Right atrium auricular region (tissue), 2 donors: ENCODE measurements around the gene REEP5. TPM values are rescaled to one million over a fixed set of nuclear protein-coding genes. Genes with fewer than 3 reads are reported as not detected.

Source experiments
- DNase-seq: peaks from one replicate; pipeline ENCODE4 v3.0.0-alpha.2; 2019; ENCODE audit warnings: low spot score
- H3K27ac ChIP-seq, 2 donors: fragments of 200-600 bp; sonication (generic); 1 replicate in 1 of 2; 2 replicates in 1 of 2; pipeline ENCODE4 v1.5.1; 2016 to 2019
- H3K27me3 ChIP-seq, 2 donors: fragments of 200-600 bp; sonication (generic); one replicate each; pipeline versions ENCODE4 v1.5.1 to v1.6.0; 2017 to 2019
- H3K36me3 ChIP-seq: fragments of 200-600 bp; sonication (generic); one replicate; pipeline ENCODE4 v1.5.1; 2016
- H3K4me1 ChIP-seq, 2 donors: fragments of 200-600 bp; sonication (generic); one replicate each; pipeline versions ENCODE4 v1.5.1 to v1.6.0; 2017 to 2019
- H3K4me3 ChIP-seq, 2 donors: fragments of 200-600 bp; sonication (generic); 1 replicate in 1 of 2; 2 replicates in 1 of 2; pipeline ENCODE4 v1.5.1; 2017 to 2019; ENCODE audit warnings: mild to moderate bottlenecking in 1 of 2, moderate library complexity in 1 of 2
- H3K9me3 ChIP-seq, 2 donors: fragments of 200-600 bp; sonication (generic); one replicate each; pipeline ENCODE4 v1.5.1; 2019
- total RNA-seq, 2 donors: library from RNA; depleted of rRNA; stranded (reverse); fragments of >200 nt; gene quantifications; one replicate each; pipeline ENCODE4 v1.1.0, GENCODE V29; 2016
- TF ChIP-seq, protein P1 (sequence below), 2 donors: fragments of 200-600 bp; sonication (generic); IDR thresholded peaks; one replicate each; pipeline ENCODE4 v1.5.1; 2019; ENCODE audit warnings: antibody characterized with exemption in 2 of 2

REEP5 gene
- total RNA-seq, 2 donors from 2014 or later: 77.7 to 140 TPM

DNA sequence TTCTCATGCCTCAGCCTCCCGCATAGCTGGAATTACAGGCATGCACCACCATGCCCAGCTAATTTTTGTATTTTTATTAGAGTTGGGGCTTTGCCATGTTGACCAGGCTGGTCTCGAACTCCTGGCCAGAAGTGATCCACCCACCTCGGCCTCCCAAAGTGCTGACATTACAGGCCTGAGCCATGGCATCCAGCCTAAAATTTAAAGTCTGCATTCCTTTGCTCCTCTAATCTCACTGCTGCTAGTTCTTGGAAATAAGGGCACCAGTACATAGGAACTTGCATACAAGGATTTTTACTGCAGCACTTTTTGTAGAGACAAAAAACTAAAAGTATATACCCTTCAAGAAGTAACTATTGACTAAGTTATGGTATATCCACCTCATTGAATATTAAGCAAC, 34.6 kb upstream of the REEP5 start:
- H3K9me3 ChIP-seq: no peaks in the 10 kb centered on the region

DNA sequence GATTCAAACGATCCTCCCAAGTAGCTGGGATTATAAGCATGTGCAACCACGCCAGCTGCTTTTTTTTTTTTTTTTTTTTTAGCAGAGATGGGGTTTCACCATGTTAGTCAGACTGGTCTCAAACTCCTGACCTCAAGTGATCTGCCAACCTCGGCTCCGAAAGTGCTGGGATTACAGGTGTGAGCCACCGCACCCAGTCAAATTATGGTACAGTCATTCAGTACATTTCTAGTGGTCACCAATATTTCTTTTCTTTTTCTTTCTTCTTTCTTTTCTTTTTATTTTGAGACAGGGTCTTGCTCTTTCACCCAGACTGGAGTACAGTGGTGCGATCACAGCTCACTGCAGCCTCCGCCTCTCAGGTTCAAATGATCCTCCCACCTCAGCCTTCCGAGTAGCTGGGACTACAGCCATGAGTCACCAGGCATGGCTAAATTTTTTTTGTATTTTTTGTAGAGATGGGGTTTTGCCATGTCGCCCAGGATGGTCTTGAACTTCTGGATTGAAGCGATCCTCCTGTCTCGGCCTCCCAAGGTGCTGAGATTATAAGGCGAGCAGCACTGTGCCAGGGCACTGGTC, 29.2 kb upstream of the REEP5 start:
- H3K36me3 ChIP-seq: no peaks in the 10 kb centered on the region
- H3K27ac ChIP-seq: no peak overlapping the region
- DNase-seq: no peak
- no peaks in the 10 kb centered on the region for H3K9me3 ChIP-seq
- H3K4me3 ChIP-seq: no peak overlapping the region
- TF ChIP-seq, protein P1, sequence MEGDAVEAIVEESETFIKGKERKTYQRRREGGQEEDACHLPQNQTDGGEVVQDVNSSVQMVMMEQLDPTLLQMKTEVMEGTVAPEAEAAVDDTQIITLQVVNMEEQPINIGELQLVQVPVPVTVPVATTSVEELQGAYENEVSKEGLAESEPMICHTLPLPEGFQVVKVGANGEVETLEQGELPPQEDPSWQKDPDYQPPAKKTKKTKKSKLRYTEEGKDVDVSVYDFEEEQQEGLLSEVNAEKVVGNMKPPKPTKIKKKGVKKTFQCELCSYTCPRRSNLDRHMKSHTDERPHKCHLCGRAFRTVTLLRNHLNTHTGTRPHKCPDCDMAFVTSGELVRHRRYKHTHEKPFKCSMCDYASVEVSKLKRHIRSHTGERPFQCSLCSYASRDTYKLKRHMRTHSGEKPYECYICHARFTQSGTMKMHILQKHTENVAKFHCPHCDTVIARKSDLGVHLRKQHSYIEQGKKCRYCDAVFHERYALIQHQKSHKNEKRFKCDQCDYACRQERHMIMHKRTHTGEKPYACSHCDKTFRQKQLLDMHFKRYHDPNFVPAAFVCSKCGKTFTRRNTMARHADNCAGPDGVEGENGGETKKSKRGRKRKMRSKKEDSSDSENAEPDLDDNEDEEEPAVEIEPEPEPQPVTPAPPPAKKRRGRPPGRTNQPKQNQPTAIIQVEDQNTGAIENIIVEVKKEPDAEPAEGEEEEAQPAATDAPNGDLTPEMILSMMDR (IDR thresholded peaks at IDR 0.05): no peak
- H3K27me3 ChIP-seq: no peaks in the 10 kb centered on the region
- no peaks in the 10 kb centered on the region for H3K4me1 ChIP-seq

More for the DNA sequence above, 34.6 kb upstream of the REEP5 start:
- TF ChIP-seq, protein P1 (IDR thresholded peaks at IDR 0.05): no peak
- H3K4me3 ChIP-seq: no peak overlapping the region
- no peak for DNase-seq
- no peaks in the 10 kb centered on the region for H3K36me3 ChIP-seq
- H3K4me1 ChIP-seq: peaks cover 0 to 32% of the 10 kb centered on the region in 2 donors
- no peak overlapping the region for H3K27ac ChIP-seq
- no peaks in the 10 kb centered on the region for H3K27me3 ChIP-seq

DNA sequence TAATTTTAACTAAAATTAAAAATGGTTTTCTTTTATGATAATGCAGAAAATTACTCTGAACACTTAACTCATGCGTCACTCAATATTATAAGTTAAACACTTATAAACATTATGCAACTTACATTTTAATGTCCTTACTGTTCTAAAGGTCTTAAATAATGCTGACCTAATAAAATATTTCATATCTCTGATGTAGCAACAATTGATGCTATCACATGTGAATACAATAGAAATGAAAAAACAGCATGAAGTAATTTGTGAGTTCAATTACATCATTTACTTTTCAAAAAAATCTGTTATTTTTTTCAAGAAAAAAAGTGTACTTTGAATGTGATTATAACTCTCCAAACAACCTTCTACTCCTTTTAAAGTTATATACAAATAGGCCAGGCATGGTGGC, 26.4 kb upstream of the REEP5 start:
- H3K9me3 ChIP-seq: no peaks in the 10 kb centered on the region
- no peaks in the 10 kb centered on the region for H3K36me3 ChIP-seq
- H3K27me3 ChIP-seq: no peaks in the 10 kb centered on the region
- DNase-seq: no peak
- no peak overlapping the region for H3K4me3 ChIP-seq
- H3K27ac ChIP-seq: no peak overlapping the region
- TF ChIP-seq, protein P1 (IDR thresholded peaks at IDR 0.05): no peak
- H3K4me1 ChIP-seq: no peaks in the 10 kb centered on the region

DNA sequence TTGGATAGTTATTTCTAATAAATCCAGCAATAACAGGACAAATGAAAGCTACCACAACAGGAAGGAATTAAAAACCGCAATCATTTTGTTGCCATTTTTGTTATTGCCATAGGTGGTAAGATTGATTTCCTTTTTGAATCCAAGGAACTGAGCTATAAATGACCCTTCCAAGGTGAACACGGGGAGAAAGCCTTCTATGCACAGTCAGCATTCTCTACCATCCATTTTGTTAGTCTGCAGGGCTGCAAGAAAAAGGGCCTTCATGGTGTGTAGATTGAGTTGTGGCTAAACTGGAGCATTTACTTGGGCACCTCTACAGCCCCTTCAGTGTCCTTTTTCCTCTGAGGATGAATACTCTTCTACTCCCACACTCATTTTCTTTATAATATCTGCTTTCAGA, 18.6 kb upstream of the REEP5 start:
- TF ChIP-seq, protein P1 (IDR thresholded peaks at IDR 0.05): no peak
- Histone ChIP-seq H3K27me3 (no peaks in the 10 kb centered on the region), H3K9me3 (no peaks in the 10 kb centered on the region), H3K36me3 (no peaks in the 10 kb centered on the region), H3K4me1 (no peaks in the 10 kb centered on the region), H3K27ac (no peak overlapping the region), H3K4me3 (no peak overlapping the region)
- DNase-seq: no peak

DNA sequence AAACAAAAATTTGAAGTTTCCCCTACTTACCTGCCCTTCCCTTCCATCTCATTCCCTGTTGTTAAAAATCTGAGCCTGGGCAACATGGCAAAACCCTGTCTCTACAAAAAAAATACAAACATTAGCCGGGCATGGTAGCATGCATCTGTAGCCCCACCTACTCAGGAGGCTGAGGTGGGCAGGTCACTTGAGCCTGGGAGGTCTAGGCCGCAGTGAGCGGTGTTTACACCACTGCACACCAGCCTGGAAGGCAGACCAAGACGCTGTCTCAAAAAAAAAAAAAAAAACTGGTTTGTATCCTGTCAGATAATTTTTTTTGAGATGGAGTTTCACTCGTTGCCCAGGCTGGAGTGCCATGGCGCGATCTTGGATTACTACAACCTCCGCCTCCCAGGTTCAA, 16.3 kb upstream of the REEP5 start:
- H3K36me3 ChIP-seq: no peaks in the 10 kb centered on the region
- TF ChIP-seq, protein P1 (IDR thresholded peaks at IDR 0.05): no peak
- no peak overlapping the region for H3K27ac ChIP-seq
- H3K9me3 ChIP-seq: no peaks in the 10 kb centered on the region
- no peak overlapping the region for H3K4me3 ChIP-seq
- H3K4me1 ChIP-seq: no peaks in the 10 kb centered on the region
- H3K27me3 ChIP-seq: no peaks in the 10 kb centered on the region
- DNase-seq: no peak

DNA sequence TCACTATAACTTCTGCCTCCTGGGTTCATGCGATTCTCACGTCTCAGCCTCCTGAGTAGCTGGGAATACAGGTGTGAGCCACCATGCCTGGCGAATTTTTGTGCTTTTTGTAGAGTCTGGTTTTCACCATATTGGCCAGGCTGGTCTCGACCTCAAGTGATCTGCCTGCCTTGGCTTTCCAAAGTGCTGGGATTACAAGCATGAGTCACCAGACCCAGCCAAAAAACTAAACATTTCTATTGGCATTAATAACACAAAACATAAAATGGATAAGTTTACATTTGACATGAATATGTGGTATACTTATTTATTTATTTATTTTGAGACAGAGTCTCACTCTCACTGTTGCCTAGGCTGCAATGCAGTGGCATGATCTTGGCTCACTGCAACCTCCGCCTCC, 13.6 kb upstream of the REEP5 start:
- Histone ChIP-seq H3K27me3 (no peaks in the 10 kb centered on the region), H3K36me3 (no peaks in the 10 kb centered on the region), H3K4me3 (no peak overlapping the region), H3K4me1 (peaks cover 0 to 6% of the 10 kb centered on the region in 2 donors), H3K27ac (no peak overlapping the region), H3K9me3 (no peaks in the 10 kb centered on the region)
- DNase-seq: no peak
- TF ChIP-seq, protein P1 (IDR thresholded peaks at IDR 0.05): no peak
